ENCODE data around the gene SIRT7.

The SIRT7 gene

GRCh38 chr17:81885869-81886548 is 32.0 kb downstream of the SIRT7 start:
- H3K27me3 ChIP-seq: no peaks in the 10 kb centered on the region
- peak overlapping the region in 4 of 11 experiments; percentile 7 to 42 (median 18); a peak in 3 of 22 replicates for H3K27ac ChIP-seq
- peaks cover 15 to 47% (median 25%) of the 10 kb centered on the region in 10 experiments for H3K4me1 ChIP-seq
- peak overlapping the region in 3 of 11 experiments; percentile 15 to 22 (median 15); a peak in 4 of 22 replicates for H3K4me2 ChIP-seq
- no peaks in the 10 kb centered on the region for H3K9me3 ChIP-seq (replicated peaks in 1 of 11)
- no peak overlapping the region for H3K4me3 ChIP-seq
- peaks cover 91 to 97% (median 96%) of the 10 kb centered on the region in 11 experiments for H3K36me3 ChIP-seq
- peak overlapping the region in 9 of 11 experiments; percentile 9 to 50 (median 33); a peak in 12 of 22 replicates for H3K9ac ChIP-seq
- peaks cover 16 to 94% (median 77%) of the 10 kb centered on the region in 11 experiments; a peak in 21 of 22 replicates for H4K20me1 ChIP-seq
- no peak for TF ChIP-seq Cebpa-rat (IDR thresholded peaks at IDR 0.05)

GRCh38 chr17:81885454-81885853 is 32.5 kb downstream of the SIRT7 start:
- peak overlapping the region in 3 of 11 experiments; percentile 7 to 42 (median 17); a peak in 3 of 22 replicates for H3K27ac ChIP-seq
- H4K20me1 ChIP-seq: peaks cover 16 to 89% (median 73%) of the 10 kb centered on the region in 11 experiments; a peak in 21 of 22 replicates
- H3K36me3 ChIP-seq: peaks cover 94 to 100% (median 100%) of the 10 kb centered on the region in 11 experiments
- no peak for TF ChIP-seq Cebpa-rat (IDR thresholded peaks at IDR 0.05)
- no peak overlapping the region for H3K4me2 ChIP-seq
- no peak overlapping the region for H3K4me3 ChIP-seq
- peak overlapping the region in 3 of 11 experiments; percentile 34 to 50 (median 34); a peak in 4 of 22 replicates for H3K9ac ChIP-seq
- no peaks in the 10 kb centered on the region for H3K27me3 ChIP-seq
- peaks cover 14 to 46% (median 23%) of the 10 kb centered on the region in 10 experiments for H3K4me1 ChIP-seq
- H3K9me3 ChIP-seq (replicated peaks in 1 of 11): no peaks in the 10 kb centered on the region

- no peaks in the 10 kb centered on the region for H3K27me3 ChIP-seq
- peaks cover 16 to 89% (median 69%) of the 10 kb centered on the region in 11 experiments; a peak in 21 of 22 replicates for H4K20me1 ChIP-seq
- no peaks in the 10 kb centered on the region for H3K9me3 ChIP-seq (replicated peaks in 1 of 11)
- H3K4me2 ChIP-seq: no peak overlapping the region
- no peak overlapping the region for H3K4me3 ChIP-seq
- 0 out of 22 replicates have a peak overlapping the region, but pooled peaks of 1 of the 11 experiments have one; percentile 42 for H3K27ac ChIP-seq
- peaks cover 96 to 100% (median 100%) of the 10 kb centered on the region in 11 experiments for H3K36me3 ChIP-seq
- peaks cover 9 to 41% (median 19%) of the 10 kb centered on the region in 10 experiments for H3K4me1 ChIP-seq
- TF ChIP-seq Cebpa-rat (IDR thresholded peaks at IDR 0.05): no peak
- H3K9ac ChIP-seq: peak overlapping the region in 1 of 11 experiments; percentile 50; a peak in 1 of 22 replicates
These were observed 33.0 kb downstream of the SIRT7 start for GRCh38 chr17:81884968-81885367.

- Histone ChIP-seq H4K20me1 (peaks cover 16 to 89% (median 66%) of the 10 kb centered on the region in 11 experiments; a peak in 21 of 22 replicates), H3K27ac (no peak overlapping the region)
- TF ChIP-seq Cebpa-rat (IDR thresholded peaks at IDR 0.05): no peak
These were observed 33.5 kb downstream of the SIRT7 start for GRCh38 chr17:81884520-81884919.

GRCh38 chr17:81879121-81879520 is 38.9 kb downstream of the SIRT7 start:
- Histone ChIP-seq H4K20me1 (peaks cover 0 to 42% (median 15%) of the 10 kb centered on the region in 11 experiments; a peak in 15 of 22 replicates), H3K9ac (0 out of 22 replicates have a peak overlapping the region, but pooled peaks of 1 of the 11 experiments have one; percentile 0), H3K4me1 (no peaks in the 10 kb centered on the region), H3K4me2 (no peak overlapping the region), H3K4me3 (no peak overlapping the region), H3K9me3 (replicated peaks in 1 of 11) (no peaks in the 10 kb centered on the region), H3K27me3 (no peaks in the 10 kb centered on the region), H3K27ac (no peak overlapping the region), H3K36me3 (peaks cover 64 to 79% (median 73%) of the 10 kb centered on the region in 11 experiments)
- no peak for TF ChIP-seq Cebpa-rat (IDR thresholded peaks at IDR 0.05)

More at GRCh38 chr17:81884520-81884919, 33.5 kb downstream of the SIRT7 start:
- Histone ChIP-seq H3K9ac (no peak overlapping the region), H3K9me3 (replicated peaks in 1 of 11) (no peaks in the 10 kb centered on the region), H3K36me3 (peaks cover 96 to 100% (median 100%) of the 10 kb centered on the region in 11 experiments), H3K27me3 (no peaks in the 10 kb centered on the region), H3K4me3 (no peak overlapping the region), H3K4me2 (no peak overlapping the region), H3K4me1 (peaks cover 4 to 37% (median 14%) of the 10 kb centered on the region in 10 experiments; a peak in 18 of 20 replicates)

GRCh38 chr17:81878294-81878693 is 39.7 kb downstream of the SIRT7 start:
- H3K4me3 ChIP-seq: no peak overlapping the region
- H3K9ac ChIP-seq: no peak overlapping the region
- H3K4me1 ChIP-seq: peaks cover under 1 to 8% (median 6%) of the 10 kb centered on the region in 10 experiments; a peak in 14 of 20 replicates
- H4K20me1 ChIP-seq: peaks cover 0 to 34% (median 8%) of the 10 kb centered on the region in 11 experiments; a peak in 9 of 22 replicates
- H3K27me3 ChIP-seq: no peaks in the 10 kb centered on the region
- no peak overlapping the region for H3K4me2 ChIP-seq
- TF ChIP-seq Cebpa-rat (IDR thresholded peaks at IDR 0.05): no peak
- H3K36me3 ChIP-seq: peaks cover 56 to 71% (median 65%) of the 10 kb centered on the region in 11 experiments
- no peaks in the 10 kb centered on the region for H3K9me3 ChIP-seq (replicated peaks in 1 of 11)
- H3K27ac ChIP-seq: no peak overlapping the region

GRCh38 chr17:81877569-81877968 is 40.4 kb downstream of the SIRT7 start:
- no peak overlapping the region for H3K27ac ChIP-seq
- H4K20me1 ChIP-seq: peaks cover 0 to 27% (median 5%) of the 10 kb centered on the region in 11 experiments; a peak in 8 of 22 replicates
- peaks cover 8 to 15% (median 13%) of the 10 kb centered on the region in 10 experiments for H3K4me1 ChIP-seq
- no peak for TF ChIP-seq Cebpa-rat (IDR thresholded peaks at IDR 0.05)
- H3K36me3 ChIP-seq: peaks cover 49 to 64% (median 57%) of the 10 kb centered on the region in 11 experiments
- no peaks in the 10 kb centered on the region for H3K27me3 ChIP-seq
- no peaks in the 10 kb centered on the region for H3K9me3 ChIP-seq (replicated peaks in 1 of 11)
- no peak overlapping the region for H3K4me2 ChIP-seq
- H3K9ac ChIP-seq: no peak overlapping the region
- no peak overlapping the region for H3K4me3 ChIP-seq

- Histone ChIP-seq H3K4me2 (peak overlapping the region; percentile 91 to 100 (median 96)), H3K4me3 (peak overlapping the region; percentile 76 to 99 (median 96)), H3K9ac (peak overlapping the region; percentile 95 to 100 (median 100)), H4K20me1 (peaks cover 38 to 42% (median 41%) of the 10 kb centered on the region in 11 experiments), H3K27ac (peak overlapping the region; percentile 96 to 100 (median 100)), H3K9me3 (replicated peaks in 1 of 11) (no peaks in the 10 kb centered on the region), H3K36me3 (peaks cover 24 to 39% (median 33%) of the 10 kb centered on the region in 11 experiments), H3K4me1 (peaks cover 41 to 58% (median 53%) of the 10 kb centered on the region in 10 experiments), H3K27me3 (no peaks in the 10 kb centered on the region)
- TF ChIP-seq Cebpa-rat (IDR thresholded peaks at IDR 0.05): no peak
These were observed 46.4 kb downstream of the SIRT7 start for GRCh38 chr17:81871387-81872230.
